OCI-LY3 (cell line): ENCODE measurements around the gene ZSCAN5A.

Source experiments
- EZH2phosphoT487 ChIP-seq: fragments of 200-600 bp; shearing (Covaris generic); IDR thresholded peaks from 2 replicates; pipeline ENCODE4 v1.6.1; 2018; ENCODE audit warnings: antibody characterized with exemption, mixed run types, low read depth
- TF ChIP-seq, protein P1 (sequence below): fragments of 200-600, 300-600 bp; sonication (generic); IDR thresholded peaks from 2 replicates; pipeline ENCODE4 v1.5.1; 2014; ENCODE audit warnings: antibody characterized with exemption, low read length, low read depth

DNA sequence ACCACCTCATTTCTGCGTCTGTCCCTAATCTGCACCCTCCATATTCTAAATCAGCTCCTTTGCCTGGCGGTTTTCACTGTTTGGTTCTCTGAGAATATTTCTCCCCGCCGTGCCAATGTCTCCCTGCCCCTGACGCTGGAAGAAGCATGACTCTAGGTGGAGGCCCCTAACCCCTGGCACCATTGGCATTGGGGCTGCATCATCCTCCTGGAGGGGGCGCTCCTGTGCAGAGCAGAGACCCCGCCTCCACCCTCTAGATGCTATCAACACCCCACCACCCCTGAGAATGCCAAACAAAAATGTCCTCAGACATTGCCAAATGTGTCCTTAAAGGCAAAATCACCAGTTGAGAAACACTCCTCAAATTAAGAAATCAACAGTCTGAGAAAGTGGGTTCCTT is 123.5 kb downstream of the ZSCAN5A start:
- TF ChIP-seq, protein P1, sequence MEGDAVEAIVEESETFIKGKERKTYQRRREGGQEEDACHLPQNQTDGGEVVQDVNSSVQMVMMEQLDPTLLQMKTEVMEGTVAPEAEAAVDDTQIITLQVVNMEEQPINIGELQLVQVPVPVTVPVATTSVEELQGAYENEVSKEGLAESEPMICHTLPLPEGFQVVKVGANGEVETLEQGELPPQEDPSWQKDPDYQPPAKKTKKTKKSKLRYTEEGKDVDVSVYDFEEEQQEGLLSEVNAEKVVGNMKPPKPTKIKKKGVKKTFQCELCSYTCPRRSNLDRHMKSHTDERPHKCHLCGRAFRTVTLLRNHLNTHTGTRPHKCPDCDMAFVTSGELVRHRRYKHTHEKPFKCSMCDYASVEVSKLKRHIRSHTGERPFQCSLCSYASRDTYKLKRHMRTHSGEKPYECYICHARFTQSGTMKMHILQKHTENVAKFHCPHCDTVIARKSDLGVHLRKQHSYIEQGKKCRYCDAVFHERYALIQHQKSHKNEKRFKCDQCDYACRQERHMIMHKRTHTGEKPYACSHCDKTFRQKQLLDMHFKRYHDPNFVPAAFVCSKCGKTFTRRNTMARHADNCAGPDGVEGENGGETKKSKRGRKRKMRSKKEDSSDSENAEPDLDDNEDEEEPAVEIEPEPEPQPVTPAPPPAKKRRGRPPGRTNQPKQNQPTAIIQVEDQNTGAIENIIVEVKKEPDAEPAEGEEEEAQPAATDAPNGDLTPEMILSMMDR = peak; percentile 26; the same call in 1 of the 2 replicates
- no peak for TF ChIP-seq EZH2phosphoT487
